Esophagus squamous epithelium (tissue), 4 donors: ENCODE results near the gene REPS2.

Experiments used
- CTCF ChIP-seq, 6 experiments: fragments of 450-650 bp in 4 of 6; fragments of 200-600 bp in 2 of 6; sonication (generic) in 2 of 6; IDR thresholded peaks; one replicate each; pipeline ENCODE4 v1.5.1; 2016 to 2019; ENCODE audit warnings: antibody characterized with exemption in 6 of 6, mild to moderate bottlenecking in 4 of 6, moderate library complexity in 4 of 6
- POLR2A ChIP-seq, 4 donors: fragments of 450-650 bp; IDR thresholded peaks; one replicate each; pipeline ENCODE4 v1.6.1; 2017; ENCODE audit warnings: antibody characterized with exemption in 4 of 4, mild to moderate bottlenecking in 4 of 4, moderate library complexity in 3 of 4

- TF ChIP-seq CTCF (IDR thresholded peaks at IDR 0.05) (no peak), POLR2A (IDR thresholded peaks at IDR 0.05) (no peak)
Observed at GRCh38 chrX:17039826-17040225, 93.4 kb downstream of the REPS2 start.
